CD14-positive monocyte (primary cell): ENCODE measurements around the gene CIITA. TPM values are rescaled to one million over a fixed set of nuclear protein-coding genes. Genes with fewer than 3 reads are reported as not detected.

ENCODE experiments used
- DNase-seq, 3 donors: peaks; one replicate each; pipeline ENCODE4 v3.0.0-alpha.2; 2011 to 2022
- H2AFZ ChIP-seq: 2 replicates; pipeline ENCODE4 v1.6.0; 2012; ENCODE audit warnings: mild to moderate bottlenecking, low read depth, low read length, inconsistent platforms; ENCODE audit not compliant: insufficient read depth, poor library complexity, severe bottlenecking
- H3K27ac ChIP-seq, 2 donors: 1 replicate in 1 of 2; 2 replicates in 1 of 2; pipeline ENCODE4 v1.5.1; 2012 to 2013; ENCODE audit warnings: low read length in 2 of 2, control low read depth in 1 of 2, inconsistent platforms in 1 of 2, low read depth in 1 of 2, mild to moderate bottlenecking in 1 of 2
- H3K27me3 ChIP-seq, 2 donors: one replicate each; pipeline versions ENCODE4 v1.6.0 to v1.6.1; 2011 to 2013; ENCODE audit warnings: low read length in 2 of 2; ENCODE audit not compliant: control insufficient read depth in 2 of 2, insufficient read depth in 2 of 2
- H3K36me3 ChIP-seq, 2 donors: replicated peaks in 1 of 2; 1 replicate in 1 of 2; 2 replicates in 1 of 2; pipeline versions ENCODE4 v1.5.1 to v1.6.1; 2012 to 2013; ENCODE audit warnings: low read length in 2 of 2, control low read depth in 1 of 2, inconsistent platforms in 1 of 2, mild to moderate bottlenecking in 1 of 2; ENCODE audit not compliant: insufficient read depth in 2 of 2, control insufficient read depth in 1 of 2
- H3K4me1 ChIP-seq, 2 donors: 1 replicate in 1 of 2; 2 replicates in 1 of 2; pipeline versions ENCODE4 v1.5.1 to v1.6.1; 2012 to 2013; ENCODE audit warnings: low read length in 2 of 2, control low read depth in 1 of 2, inconsistent platforms in 1 of 2, mild to moderate bottlenecking in 1 of 2, moderate library complexity in 1 of 2; ENCODE audit not compliant: insufficient read depth in 2 of 2, control insufficient read depth in 1 of 2
- H3K4me2 ChIP-seq: replicated peaks from 2 replicates; pipeline ENCODE3; 2012; ENCODE audit warnings: low read length, moderate library complexity, mild to moderate bottlenecking; ENCODE audit not compliant: poor library complexity, severe bottlenecking; ENCODE audit errors: extremely low read depth
- H3K4me3 ChIP-seq, 3 experiments: fragments of 200-600 bp in 1 of 3; sonication (generic) in 1 of 3; replicated peaks in 1 of 3; 1 replicate in 2 of 3; 2 replicates in 1 of 3; pipeline ENCODE4 v1.5.1; 2011 to 2013; ENCODE audit warnings: low read length in 3 of 3, mild to moderate bottlenecking in 3 of 3, control low read depth in 2 of 3, low read depth in 2 of 3, inconsistent platforms in 1 of 3, moderate library complexity in 1 of 3
- H3K79me2 ChIP-seq: 2 replicates; pipeline ENCODE4 v1.6.0; 2012; ENCODE audit warnings: mild to moderate bottlenecking, control low read depth, inconsistent platforms, low read length, moderate library complexity; ENCODE audit not compliant: insufficient read depth
- H3K9ac ChIP-seq: 2 replicates; pipeline ENCODE4 v1.6.0; 2017; ENCODE audit warnings: low read length, mild to moderate bottlenecking; ENCODE audit not compliant: insufficient read depth, poor library complexity, severe bottlenecking
- H3K9me3 ChIP-seq, 2 donors: replicated peaks in 1 of 2; 1 replicate in 1 of 2; 2 replicates in 1 of 2; pipeline versions ENCODE4 v1.5.1 to v1.6.1; 2012 to 2013; ENCODE audit warnings: low read length in 2 of 2, control low read depth in 1 of 2; ENCODE audit not compliant: control insufficient read depth in 1 of 2, insufficient read depth in 1 of 2
- H4K20me1 ChIP-seq: 2 replicates; pipeline ENCODE4 v1.6.0; 2012; ENCODE audit warnings: mild to moderate bottlenecking, low read length, control low read depth, moderate library complexity; ENCODE audit not compliant: insufficient read depth
- H3K27ac Mint-ChIP-seq, 7 donors: one replicate each; pipeline ENCODE4 v1.8.0; 2020; ENCODE audit warnings: mild to moderate bottlenecking in 7 of 7, mixed read lengths in 7 of 7, moderate library complexity in 6 of 7, inconsistent platforms in 2 of 7
- H3K27me3 Mint-ChIP-seq, 3 donors: one replicate each; pipeline ENCODE4 v1.8.0; 2021 to 2022; ENCODE audit warnings: low read depth in 3 of 3, mild to moderate bottlenecking in 3 of 3, mixed read lengths in 3 of 3, moderate library complexity in 3 of 3, inconsistent platforms in 1 of 3
- H3K36me3 Mint-ChIP-seq, 2 donors: one replicate each; pipeline ENCODE4 v1.8.0; 2020; ENCODE audit warnings: mixed read lengths in 2 of 2, inconsistent platforms in 1 of 2, mild to moderate bottlenecking in 1 of 2
- H3K4me1 Mint-ChIP-seq: one replicate; pipeline ENCODE4 v1.8.0; 2020; ENCODE audit warnings: mild to moderate bottlenecking, mixed read lengths
- H3K4me3 Mint-ChIP-seq, 2 donors: one replicate each; pipeline ENCODE4 v1.8.0; 2020; ENCODE audit warnings: mild to moderate bottlenecking in 2 of 2, mixed read lengths in 2 of 2, moderate library complexity in 1 of 2
- H3K9me3 Mint-ChIP-seq, 7 donors: one replicate each; pipeline ENCODE4 v1.8.0; 2020 to 2022; ENCODE audit warnings: mixed read lengths in 7 of 7, mild to moderate bottlenecking in 6 of 7, moderate library complexity in 6 of 7, inconsistent platforms in 2 of 7
- CTCF ChIP-seq: fragments of 200-600 bp; IDR thresholded peaks from one replicate; pipeline ENCODE4 v1.8.0; 2022; ENCODE audit warnings: antibody characterized with exemption, mild to moderate bottlenecking
- WGBS: methylation state at CpG from one replicate; pipeline ENCODE4 v1.1.5; 2013; ENCODE audit warnings: missing lambda C conversion rate; ENCODE audit not compliant: insufficient coverage; 5-methylcytosine and 5-hydroxymethylcytosine counted together
- intact Hi-C, 2 donors: fragments of 100-400 bp; cut with micrococcal nuclease; formaldehyde crosslinking; loops; one replicate each; pipeline versions ENCODE4 v1.15.0 to v1.15.1; 2023
- polyA minus RNA-seq: library from RNA; depleted of rRNA, polyadenylated mRNA; stranded (reverse); fragments of >200 nt; gene quantifications from 2 replicates; pipeline ENCODE4 v1.2.3, GENCODE V29; 2012
- polyA plus RNA-seq, 3 donors: library from polyadenylated mRNA; depleted of rRNA in 1 of 3; unstranded in 2 of 3; stranded (reverse) in 1 of 3; fragments of 300-500 nt in 2 of 3; fragments of >200 nt in 1 of 3; fragmentation: Illumina TruSeq in 2 of 3; gene quantifications; 1 replicate in 2 of 3; 2 replicates in 1 of 3; pipeline ENCODE4 v1.2.3, GENCODE V29; 2012 to 2021
- total RNA-seq, 12 experiments: library from RNA in 1 of 12; stranded (reverse) in 1 of 12; fragments of 120-200 nt in 1 of 12; gene quantifications; one replicate each; pipeline ENCODE4 v1.2.4 and lab custom pipeline; 2013 to 2026; ENCODE audit warnings: mixed read lengths in 6 of 12, inconsistent platforms in 1 of 12

CIITA gene
- 61.8 TPM for total RNA-seq (2013)
- polyA plus RNA-seq (100 to 1,000 TPM in 1 of 3 donors, 10 to 100 TPM in 2; 15.6 to 178 (median 22.1) TPM), polyA minus RNA-seq (67.1 and 100 TPM in 2 replicates), total RNA-seq (lab: John Stamatoyannopoulos, UW) (20.6 to 219 (median 88.6) reads per million in 11 experiments)

GRCh38 chr16:10876799-10877341 lies at the start of gene CIITA:
TSS of gene CIITA (plus strand) at chr16:10877202. CDS start at chr16:10877331, 129 bp downstream.
- Histone ChIP-seq H3K27ac (peak within 1 kb of the TSS; percentile 62 to 85), H3K9ac (peak within 1 kb of the TSS; percentile 59), H3K27me3 (no peaks in the 10 kb centered on the region), H3K4me1 (peaks cover 73 to 79% of the 10 kb centered on the region in 2 donors), H4K20me1 (peaks cover 29% of the 10 kb centered on the region), H2AFZ (peak within 1 kb of the TSS; percentile 10), H3K4me3 (peak within 1 kb of the TSS; percentile 82 to 96 (median 94)), H3K79me2 (peaks cover 49% of the 10 kb centered on the region), H3K9me3 (no peaks in the 10 kb centered on the region), H3K4me2 (peak within 1 kb of the TSS; percentile 82), H3K36me3 (no peaks in the 10 kb centered on the region)
- no peak for TF ChIP-seq CTCF
- peaks cover 0 to 2% (median 0%) of the 10 kb centered on the region in 3 donors for H3K27me3 Mint-ChIP-seq
- peaks cover 0 to 3% (median 0%) of the 10 kb centered on the region in 7 donors for H3K9me3 Mint-ChIP-seq
- H3K4me1 Mint-ChIP-seq = peaks cover 80% of the 10 kb centered on the region
- intact Hi-C loops = loop anchor here (5.0 kb wide), 2 partner anchors 35 to 125 kb away; no protein-coding TSS in a partner anchor
- peak; percentile 91 to 96 (median 95) for DNase-seq
- H3K4me3 Mint-ChIP-seq = peak within 1 kb of the TSS; percentile 93 to 97
- 0% methylated on average over 8 of the region's 9 CpGs for WGBS
- peaks cover 2 to 7% of the 10 kb centered on the region in 2 donors for H3K36me3 Mint-ChIP-seq
- peak within 1 kb of the TSS; percentile 91 to 97 (median 95) for H3K27ac Mint-ChIP-seq

- peaks cover 0 to 2% (median 0%) of the 10 kb centered on the region in 7 donors for H3K9me3 Mint-ChIP-seq
- H3K27me3 Mint-ChIP-seq = peaks cover 0 to 4% (median 2%) of the 10 kb centered on the region in 3 donors
- intact Hi-C loops = no loop called here
- Histone ChIP-seq H2AFZ (peak overlapping the region; percentile 84), H3K79me2 (no peaks in the 10 kb centered on the region), H3K27ac (peak overlapping the region in 1 of 2 donors; percentile 53), H3K4me2 (no peak overlapping the region), H4K20me1 (no peaks in the 10 kb centered on the region), H3K4me3 (peak overlapping the region in 1 of 3 experiments; percentile 51), H3K36me3 (no peaks in the 10 kb centered on the region), H3K27me3 (no peaks in the 10 kb centered on the region), H3K4me1 (peaks cover 22% of the 10 kb centered on the region in 2 donors), H3K9ac (no peak overlapping the region), H3K9me3 (no peaks in the 10 kb centered on the region)
- TF ChIP-seq CTCF = no peak
- no peaks in the 10 kb centered on the region for H3K36me3 Mint-ChIP-seq
- peak overlapping the region; percentile 63 to 84 for H3K4me3 Mint-ChIP-seq
- WGBS = 93% methylated on average over 9 of the region's 11 CpGs
- DNase-seq = no peak
- peak overlapping the region in 4 of 7 donors; percentile 63 to 92 (median 86) for H3K27ac Mint-ChIP-seq
- H3K4me1 Mint-ChIP-seq = peaks cover 39% of the 10 kb centered on the region
These were observed 49.2 kb upstream of the CIITA start for GRCh38 chr16:10827691-10828341.
